HG03139 (cell line): ENCODE data around the gene HSD3B7.

Experiments used
- ATAC-seq: cut with Tn5 transposase; IDR thresholded peaks from one replicate; pipeline ENCODE4 v1.9.1; 2021; ENCODE audit not compliant: unreplicated experiment

HSD3B7 gene

GRCh38 chr16:30956601-30957455 is 28.2 kb upstream of the HSD3B7 start:
- no peak for ATAC-seq

DNA sequence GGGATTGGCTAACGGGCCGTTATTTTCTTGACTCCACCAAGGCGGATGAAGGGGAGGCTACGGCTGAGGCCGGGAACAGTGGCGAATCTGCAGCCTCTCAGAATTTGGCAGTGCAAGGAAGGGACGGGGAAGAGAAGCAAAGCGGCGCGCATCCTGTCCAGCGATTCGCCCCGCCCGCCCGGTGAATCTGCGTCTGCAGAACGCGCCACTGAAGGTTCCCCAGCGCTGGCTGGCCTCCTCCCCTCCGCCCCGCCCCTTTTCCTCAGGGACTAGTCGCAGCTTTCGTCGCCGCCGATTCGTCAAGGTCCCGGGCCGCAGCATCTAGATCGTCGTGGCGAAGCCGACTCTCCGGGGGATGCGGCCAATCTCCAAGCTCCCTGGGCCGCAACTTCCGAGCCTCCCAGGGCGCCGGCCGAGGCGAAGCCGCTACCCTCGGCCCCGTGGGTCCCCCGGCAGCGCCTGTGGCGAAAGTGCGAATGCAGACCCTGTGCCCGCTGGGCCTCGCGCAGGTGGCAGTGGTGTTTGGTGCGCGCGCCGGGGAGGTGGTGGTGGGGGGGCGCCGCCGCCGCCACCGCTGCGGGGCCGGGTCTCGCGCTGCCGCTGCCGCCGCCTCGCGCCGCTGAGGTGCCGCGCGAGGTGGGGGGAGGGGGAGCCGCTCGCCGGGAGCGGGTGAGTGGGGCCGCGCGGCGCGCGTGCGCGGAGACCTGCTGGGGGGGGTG is 27.4 kb upstream of the HSD3B7 start, which contains the start of gene SETD1A:
TSS of gene SETD1A (plus strand) at position 299 of the 719 bp plus-strand sequence. CDS start 978 bp downstream, outside the sequence.
- ATAC-seq, result peak; percentile 70

GRCh38 chr16:30958175-30959079 is 26.6 kb upstream of the HSD3B7 start:
- ATAC-seq, result peak; percentile 38

- ATAC-seq, result no peak
Measured at GRCh38 chr16:30961384-30961783, 23.6 kb upstream of the HSD3B7 start.

- no peak for ATAC-seq
Measured at GRCh38 chr16:30963925-30964511, 21.0 kb upstream of the HSD3B7 start.

- ATAC-seq, result no peak
Measured at GRCh38 chr16:30964574-30965226, 20.3 kb upstream of the HSD3B7 start.

- ATAC-seq, result no peak
Measured at GRCh38 chr16:30965436-30965835, 19.6 kb upstream of the HSD3B7 start.

DNA sequence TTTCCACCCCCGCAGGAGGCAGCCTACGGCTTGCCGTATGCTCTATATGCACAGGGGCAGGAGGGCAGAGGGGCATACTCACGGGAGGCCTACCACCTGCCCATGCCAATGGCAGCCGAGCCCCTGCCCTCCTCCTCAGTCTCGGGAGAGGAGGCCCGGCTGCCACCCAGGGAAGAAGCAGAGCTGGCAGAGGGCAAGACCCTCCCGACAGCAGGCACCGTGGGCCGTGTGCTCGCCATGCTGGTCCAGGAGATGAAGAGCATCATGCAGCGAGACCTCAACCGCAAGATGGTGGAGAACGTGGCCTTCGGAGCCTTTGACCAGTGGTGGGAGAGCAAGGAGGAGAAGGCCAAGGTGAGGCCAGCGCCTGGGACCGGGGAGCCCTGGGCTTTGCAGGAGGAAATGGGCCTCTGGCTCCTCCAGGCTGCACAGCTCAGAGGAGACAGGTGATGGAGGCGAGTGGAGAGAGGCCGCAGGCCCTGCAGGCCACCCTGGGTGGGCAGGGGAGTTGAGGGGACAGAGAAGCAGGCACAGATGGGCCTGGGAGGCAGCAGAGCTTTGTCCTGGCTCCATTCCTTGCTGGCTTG is 18.9 kb upstream of the HSD3B7 start:
- ATAC-seq, result no peak

DNA sequence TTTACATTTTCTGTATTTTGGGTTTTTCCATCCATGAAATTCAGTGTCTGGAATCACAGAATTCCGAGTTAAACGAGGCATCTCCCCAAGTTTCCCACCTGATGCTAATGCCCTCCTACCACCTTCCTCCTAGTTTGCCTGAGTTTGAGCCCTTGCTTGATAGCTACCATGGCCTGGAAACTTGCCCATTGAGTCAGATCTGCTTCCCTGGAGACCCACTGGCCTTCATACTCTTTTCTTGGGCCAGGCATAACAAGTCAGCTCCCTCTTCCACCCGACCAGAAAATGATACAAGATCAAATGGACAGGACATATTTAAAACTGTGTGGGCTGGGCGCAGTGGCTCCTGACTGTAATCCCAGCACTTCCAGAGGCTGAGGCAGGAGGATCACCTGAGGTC is 17.2 kb upstream of the HSD3B7 start:
- ATAC-seq, result no peak

GRCh38 chr16:30969246-30969842 is 15.7 kb upstream of the HSD3B7 start:
- no peak for ATAC-seq

DNA sequence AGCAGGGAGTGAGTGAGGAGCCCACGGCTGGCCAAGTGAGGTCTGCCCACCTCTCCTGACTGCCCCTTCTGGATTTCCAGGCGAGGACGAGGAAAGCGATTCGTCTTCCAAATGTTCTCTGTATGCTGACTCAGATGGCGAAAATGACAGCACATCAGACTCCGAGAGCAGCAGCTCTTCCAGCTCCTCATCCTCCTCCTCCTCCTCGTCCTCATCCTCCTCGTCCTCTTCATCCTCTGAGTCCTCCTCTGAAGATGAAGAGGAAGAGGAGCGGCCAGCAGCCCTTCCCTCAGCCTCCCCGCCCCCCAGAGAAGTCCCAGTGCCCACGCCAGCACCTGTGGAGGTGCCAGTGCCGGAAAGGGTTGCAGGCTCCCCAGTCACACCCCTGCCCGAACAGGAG is 13.7 kb upstream of the HSD3B7 start:
- ATAC-seq, result no peak

DNA sequence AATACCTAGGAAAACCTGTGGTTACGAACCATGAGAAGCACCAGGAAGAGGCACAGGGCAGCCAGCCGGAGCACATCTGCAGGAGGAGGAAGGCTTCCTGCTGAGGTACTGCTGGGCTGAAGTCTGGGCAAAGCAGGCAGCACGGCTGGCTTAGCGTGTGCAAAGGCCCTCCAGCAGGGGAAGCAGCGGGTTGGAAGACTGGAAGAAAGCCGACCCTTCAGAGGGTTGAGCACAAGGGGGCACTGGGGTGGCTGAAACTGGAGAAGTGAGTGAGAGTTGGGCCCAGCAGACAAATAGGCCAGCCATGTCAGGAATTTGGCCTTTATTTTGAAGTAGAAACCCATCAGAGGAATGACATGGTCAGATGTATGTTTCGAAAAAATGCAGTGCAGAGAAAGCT is 12.1 kb upstream of the HSD3B7 start:
- ATAC-seq, result no peak

DNA sequence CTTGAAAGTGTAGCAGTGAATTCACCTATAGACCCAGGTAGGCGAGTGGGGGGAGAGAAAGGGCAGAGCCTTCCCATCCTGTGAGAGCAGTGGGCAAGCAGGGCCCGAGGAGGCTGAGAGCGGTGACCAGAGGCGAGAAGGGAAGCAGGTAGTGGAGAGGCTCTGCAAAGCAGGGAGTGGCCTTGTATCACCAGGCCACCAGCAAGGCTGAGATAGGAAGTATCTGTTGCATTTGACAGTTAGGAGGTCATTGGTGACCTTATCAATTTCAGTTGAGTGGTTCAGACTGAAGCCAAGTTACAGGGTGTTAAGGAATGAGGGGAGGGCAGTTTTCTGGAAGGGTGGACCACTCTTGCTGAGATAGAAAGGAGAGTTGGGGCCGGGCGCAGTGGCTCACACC is 10.7 kb upstream of the HSD3B7 start:
- ATAC-seq, result no peak

- ATAC-seq, result no peak
Measured at GRCh38 chr16:30976486-30976885, 8.5 kb upstream of the HSD3B7 start.

- ATAC-seq, result no peak
Measured at GRCh38 chr16:30977502-30977901, 7.5 kb upstream of the HSD3B7 start.

DNA sequence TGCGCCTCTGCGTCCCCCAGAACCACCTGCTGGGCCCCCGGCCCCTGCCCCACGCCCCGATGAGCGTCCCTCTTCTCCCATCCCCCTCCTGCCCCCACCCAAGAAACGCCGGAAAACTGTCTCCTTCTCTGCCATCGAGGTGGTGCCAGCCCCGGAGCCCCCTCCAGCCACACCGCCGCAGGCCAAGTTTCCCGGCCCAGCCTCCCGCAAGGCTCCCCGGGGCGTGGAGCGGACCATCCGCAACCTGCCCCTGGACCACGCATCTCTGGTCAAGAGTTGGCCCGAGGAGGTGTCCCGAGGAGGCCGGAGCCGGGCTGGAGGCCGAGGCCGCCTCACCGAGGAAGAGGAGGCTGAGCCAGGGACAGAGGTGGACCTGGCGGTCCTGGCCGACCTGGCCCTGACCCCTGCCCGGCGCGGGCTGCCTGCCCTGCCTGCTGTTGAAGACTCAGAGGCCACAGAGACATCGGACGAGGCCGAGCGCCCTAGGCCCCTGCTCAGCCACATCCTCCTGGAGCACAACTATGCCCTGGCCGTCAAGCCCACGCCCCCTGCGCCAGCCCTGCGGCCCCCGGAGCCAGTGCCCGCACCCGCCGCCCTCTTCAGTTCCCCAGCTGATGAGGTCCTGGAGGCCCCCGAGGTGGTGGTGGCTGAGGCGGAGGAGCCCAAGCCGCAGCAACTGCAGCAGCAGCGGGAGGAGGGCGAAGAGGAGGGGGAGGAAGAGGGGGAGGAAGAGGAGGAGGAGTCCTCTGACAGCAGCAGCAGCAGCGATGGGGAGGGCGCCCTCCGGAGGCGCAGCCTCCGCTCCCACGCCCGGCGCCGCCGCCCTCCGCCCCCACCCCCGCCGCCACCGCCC is 5.6 kb upstream of the HSD3B7 start:
- ATAC-seq, result no peak

DNA sequence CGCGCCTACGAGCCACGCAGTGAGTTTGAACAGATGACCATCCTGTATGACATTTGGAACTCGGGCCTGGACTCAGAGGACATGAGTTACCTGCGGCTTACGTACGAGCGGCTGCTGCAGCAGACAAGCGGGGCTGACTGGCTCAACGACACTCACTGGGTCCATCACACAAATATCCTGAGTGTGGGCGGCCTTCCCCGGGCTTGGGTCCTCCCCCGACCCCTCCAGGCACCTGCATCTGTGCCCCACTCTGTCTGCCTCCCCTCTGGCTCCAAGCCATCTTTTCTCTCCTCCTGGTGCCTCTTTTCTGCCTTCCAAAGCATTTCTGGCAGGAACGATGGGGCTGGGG is 5.0 kb upstream of the HSD3B7 start:
- no peak for ATAC-seq

DNA sequence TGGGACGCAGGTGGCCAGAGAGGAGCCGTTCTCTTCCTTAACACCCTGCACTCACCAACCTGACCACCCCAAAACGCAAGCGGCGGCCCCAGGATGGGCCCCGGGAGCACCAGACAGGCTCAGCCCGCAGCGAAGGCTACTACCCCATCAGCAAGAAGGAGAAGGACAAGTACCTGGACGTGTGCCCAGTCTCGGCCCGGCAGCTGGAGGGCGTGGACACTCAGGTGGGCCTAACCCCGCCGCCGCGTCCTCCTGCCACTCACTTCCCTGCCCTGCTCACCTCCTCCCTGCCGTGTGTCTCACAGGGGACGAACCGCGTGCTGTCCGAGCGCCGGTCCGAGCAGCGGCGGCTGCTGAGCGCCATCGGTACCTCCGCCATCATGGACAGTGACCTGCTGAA is 4.6 kb upstream of the HSD3B7 start:
- ATAC-seq, result no peak

GRCh38 chr16:30980959-30981358 is 4.0 kb upstream of the HSD3B7 start:
- ATAC-seq, result no peak
